Activated T-helper 2 cell treated with anti-CD3 and anti-CD28 coated beads, Interferon-gamma antibody, Interleukin-2, Interleukin-4, amounts not matched to agents 10 μg/mL and 5 μg/mL and 100 μg/mL, durations not matched to agents 14 hours and 24 hours and 36 hours (primary cell): ENCODE data around the gene AR. TPM values are rescaled to one million over a fixed set of nuclear protein-coding genes. Genes with fewer than 3 reads are reported as not detected.
"Not testable (repeated sequence)": the region's sequence is repeated elsewhere in the genome, so short reads cannot be mapped to it uniquely, and the experiment has no call there.

ENCODE experiments used
- DNase-seq: peaks from one replicate; pipeline ENCODE4 v3.0.0; 2021; ENCODE audit warnings: low spot score
- H3K27ac Mint-ChIP-seq: one replicate; pipeline ENCODE4 v1.8.0; 2021; ENCODE audit warnings: mixed read lengths
- H3K27me3 Mint-ChIP-seq: one replicate; pipeline ENCODE4 v1.8.0; 2021; ENCODE audit warnings: low read depth, mixed read lengths
- H3K36me3 Mint-ChIP-seq: one replicate; pipeline ENCODE4 v1.8.0; 2021; ENCODE audit warnings: low read depth, mixed read lengths
- H3K4me1 Mint-ChIP-seq: one replicate; pipeline ENCODE4 v1.8.0; 2021; ENCODE audit warnings: low read depth, mixed read lengths
- H3K4me3 Mint-ChIP-seq: one replicate; pipeline ENCODE4 v1.8.0; 2021; ENCODE audit warnings: low read depth, mild to moderate bottlenecking, moderate library complexity, mixed read lengths
- H3K9me3 Mint-ChIP-seq: one replicate; pipeline ENCODE4 v1.8.0; 2021; ENCODE audit warnings: mixed read lengths
- intact Hi-C: fragments of 100-400 bp; cut with micrococcal nuclease; formaldehyde crosslinking; loops from one replicate; pipeline ENCODE4 v1.15.1; 2023
- total RNA-seq: library from RNA; stranded (reverse); gene quantifications from 2 replicates; pipeline ENCODE4 v1.2.3, GENCODE V29; 2022

AR gene
- total RNA-seq, 1 donor from 2014 or later: 0.25 TPM

- intact Hi-C loops: no loop called here
- Mint-ChIP-seq H3K9me3 (no peaks in the 10 kb centered on the region), H3K27me3 (no peaks in the 10 kb centered on the region), H3K4me3 (no peak overlapping the region), H3K4me1 (no peaks in the 10 kb centered on the region), H3K36me3 (no peaks in the 10 kb centered on the region), H3K27ac (no peak overlapping the region)
- no peak for DNase-seq
These were observed 78.3 kb downstream of the AR start for GRCh38 chrX:67622053-67622585.

GRCh38 chrX:67624325-67624724 lies 80.5 kb downstream of the AR start:
- Mint-ChIP-seq H3K9me3 (no peaks in the 10 kb centered on the region), H3K4me1 (no peaks in the 10 kb centered on the region), H3K36me3 (no peaks in the 10 kb centered on the region), H3K27ac (no peak overlapping the region), H3K4me3 (no peak overlapping the region), H3K27me3 (no peaks in the 10 kb centered on the region)
- intact Hi-C loops: no loop called here
- no peak for DNase-seq

GRCh38 chrX:67635424-67635823 lies 91.6 kb downstream of the AR start:
- no peaks in the 10 kb centered on the region for H3K36me3 Mint-ChIP-seq
- no peaks in the 10 kb centered on the region for H3K27me3 Mint-ChIP-seq
- no peak overlapping the region for H3K4me3 Mint-ChIP-seq
- DNase-seq: no peak
- H3K4me1 Mint-ChIP-seq: no peaks in the 10 kb centered on the region
- no peaks in the 10 kb centered on the region for H3K9me3 Mint-ChIP-seq
- no peak overlapping the region for H3K27ac Mint-ChIP-seq
- intact Hi-C loops: no loop called here

- Mint-ChIP-seq H3K4me3 (no peak overlapping the region), H3K36me3 (no peaks in the 10 kb centered on the region), H3K27me3 (no peaks in the 10 kb centered on the region), H3K9me3 (no peaks in the 10 kb centered on the region), H3K27ac (no peak overlapping the region), H3K4me1 (no peaks in the 10 kb centered on the region)
- intact Hi-C loops: no loop called here
- no peak for DNase-seq
These were observed 92.7 kb downstream of the AR start for GRCh38 chrX:67636532-67636931.

GRCh38 chrX:67637293-67637692 lies 93.5 kb downstream of the AR start:
- H3K27ac Mint-ChIP-seq, intact Hi-C loops, DNase-seq, H3K27me3 Mint-ChIP-seq, H3K9me3 Mint-ChIP-seq, H3K4me3 Mint-ChIP-seq, H3K4me1 Mint-ChIP-seq, H3K36me3 Mint-ChIP-seq: not testable (repeated sequence)

- no peaks in the 10 kb centered on the region for H3K9me3 Mint-ChIP-seq
These were observed 104.5 kb downstream of the AR start for GRCh38 chrX:67648361-67648760.

GRCh38 chrX:67651437-67652142 lies 107.8 kb downstream of the AR start:
- Mint-ChIP-seq H3K4me1 (no peaks in the 10 kb centered on the region), H3K27me3 (no peaks in the 10 kb centered on the region), H3K27ac (no peak overlapping the region), H3K36me3 (no peaks in the 10 kb centered on the region), H3K9me3 (no peaks in the 10 kb centered on the region), H3K4me3 (no peak overlapping the region)
- intact Hi-C loops: no loop called here
- no peak for DNase-seq

More at GRCh38 chrX:67648361-67648760, 104.5 kb downstream of the AR start:
- Mint-ChIP-seq H3K27ac (no peak overlapping the region), H3K36me3 (no peaks in the 10 kb centered on the region), H3K4me1 (no peaks in the 10 kb centered on the region), H3K4me3 (no peak overlapping the region), H3K27me3 (no peaks in the 10 kb centered on the region)
- DNase-seq: no peak
- intact Hi-C loops: no loop called here

GRCh38 chrX:67652543-67652942 lies 108.7 kb downstream of the AR start:
- Mint-ChIP-seq H3K4me1 (no peaks in the 10 kb centered on the region), H3K36me3 (no peaks in the 10 kb centered on the region), H3K27ac (no peak overlapping the region), H3K9me3 (no peaks in the 10 kb centered on the region), H3K27me3 (no peaks in the 10 kb centered on the region), H3K4me3 (no peak overlapping the region)
- intact Hi-C loops: no loop called here
- no peak for DNase-seq

- H3K36me3 Mint-ChIP-seq: no peaks in the 10 kb centered on the region
- no peak for DNase-seq
- H3K4me1 Mint-ChIP-seq: no peaks in the 10 kb centered on the region
- H3K27ac Mint-ChIP-seq: no peak overlapping the region
- no peaks in the 10 kb centered on the region for H3K27me3 Mint-ChIP-seq
- H3K4me3 Mint-ChIP-seq: no peak overlapping the region
- no peaks in the 10 kb centered on the region for H3K9me3 Mint-ChIP-seq
- intact Hi-C loops: no loop called here
These were observed 110.5 kb downstream of the AR start for GRCh38 chrX:67654301-67654700.

GRCh38 chrX:67665583-67665982 lies 121.8 kb downstream of the AR start:
- Mint-ChIP-seq H3K27me3 (no peaks in the 10 kb centered on the region), H3K36me3 (no peaks in the 10 kb centered on the region)

GRCh38 chrX:67670717-67671116 lies 126.9 kb downstream of the AR start:
- H3K9me3 Mint-ChIP-seq, DNase-seq, H3K36me3 Mint-ChIP-seq, H3K4me3 Mint-ChIP-seq, intact Hi-C loops, H3K27me3 Mint-ChIP-seq, H3K4me1 Mint-ChIP-seq, H3K27ac Mint-ChIP-seq: not testable (repeated sequence)

More at GRCh38 chrX:67665583-67665982, 121.8 kb downstream of the AR start:
- H3K4me1 Mint-ChIP-seq: no peaks in the 10 kb centered on the region
- no peak for DNase-seq
- intact Hi-C loops: no loop called here
- no peak overlapping the region for H3K4me3 Mint-ChIP-seq
- H3K27ac Mint-ChIP-seq: no peak overlapping the region
- peaks cover 11% of the 10 kb centered on the region for H3K9me3 Mint-ChIP-seq

GRCh38 chrX:67673741-67674274 lies 130.0 kb downstream of the AR start:
- H3K27me3 Mint-ChIP-seq: no peaks in the 10 kb centered on the region
- no peaks in the 10 kb centered on the region for H3K4me1 Mint-ChIP-seq
- no peaks in the 10 kb centered on the region for H3K36me3 Mint-ChIP-seq
- intact Hi-C loops: no loop called here
- H3K27ac Mint-ChIP-seq: no peak overlapping the region
- peaks cover 8% of the 10 kb centered on the region for H3K9me3 Mint-ChIP-seq
- no peak for DNase-seq
- H3K4me3 Mint-ChIP-seq: no peak overlapping the region

- Mint-ChIP-seq H3K27me3 (no peaks in the 10 kb centered on the region), H3K4me3 (no peak overlapping the region), H3K36me3 (no peaks in the 10 kb centered on the region), H3K27ac (no peak overlapping the region), H3K4me1 (no peaks in the 10 kb centered on the region), H3K9me3 (peaks cover 8% of the 10 kb centered on the region)
- no peak for DNase-seq
- intact Hi-C loops: no loop called here
These were observed 130.9 kb downstream of the AR start for GRCh38 chrX:67674741-67675140.
